Raji (cell line): ENCODE results near the gene KAT14.
A peak's percentile ranks its signal among the peaks of the same experiment; 100 is the strongest.

Source experiments
- POLR2A ChIP-seq: IDR thresholded peaks from 2 replicates; pipeline ENCODE4 v1.6.1; 2011; ENCODE audit warnings: low read depth, low read length, control low read depth; ENCODE audit not compliant: insufficient read depth

The KAT14 gene, protein sequence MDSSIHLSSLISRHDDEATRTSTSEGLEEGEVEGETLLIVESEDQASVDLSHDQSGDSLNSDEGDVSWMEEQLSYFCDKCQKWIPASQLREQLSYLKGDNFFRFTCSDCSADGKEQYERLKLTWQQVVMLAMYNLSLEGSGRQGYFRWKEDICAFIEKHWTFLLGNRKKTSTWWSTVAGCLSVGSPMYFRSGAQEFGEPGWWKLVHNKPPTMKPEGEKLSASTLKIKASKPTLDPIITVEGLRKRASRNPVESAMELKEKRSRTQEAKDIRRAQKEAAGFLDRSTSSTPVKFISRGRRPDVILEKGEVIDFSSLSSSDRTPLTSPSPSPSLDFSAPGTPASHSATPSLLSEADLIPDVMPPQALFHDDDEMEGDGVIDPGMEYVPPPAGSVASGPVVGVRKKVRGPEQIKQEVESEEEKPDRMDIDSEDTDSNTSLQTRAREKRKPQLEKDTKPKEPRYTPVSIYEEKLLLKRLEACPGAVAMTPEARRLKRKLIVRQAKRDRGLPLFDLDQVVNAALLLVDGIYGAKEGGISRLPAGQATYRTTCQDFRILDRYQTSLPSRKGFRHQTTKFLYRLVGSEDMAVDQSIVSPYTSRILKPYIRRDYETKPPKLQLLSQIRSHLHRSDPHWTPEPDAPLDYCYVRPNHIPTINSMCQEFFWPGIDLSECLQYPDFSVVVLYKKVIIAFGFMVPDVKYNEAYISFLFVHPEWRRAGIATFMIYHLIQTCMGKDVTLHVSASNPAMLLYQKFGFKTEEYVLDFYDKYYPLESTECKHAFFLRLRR

DNA sequence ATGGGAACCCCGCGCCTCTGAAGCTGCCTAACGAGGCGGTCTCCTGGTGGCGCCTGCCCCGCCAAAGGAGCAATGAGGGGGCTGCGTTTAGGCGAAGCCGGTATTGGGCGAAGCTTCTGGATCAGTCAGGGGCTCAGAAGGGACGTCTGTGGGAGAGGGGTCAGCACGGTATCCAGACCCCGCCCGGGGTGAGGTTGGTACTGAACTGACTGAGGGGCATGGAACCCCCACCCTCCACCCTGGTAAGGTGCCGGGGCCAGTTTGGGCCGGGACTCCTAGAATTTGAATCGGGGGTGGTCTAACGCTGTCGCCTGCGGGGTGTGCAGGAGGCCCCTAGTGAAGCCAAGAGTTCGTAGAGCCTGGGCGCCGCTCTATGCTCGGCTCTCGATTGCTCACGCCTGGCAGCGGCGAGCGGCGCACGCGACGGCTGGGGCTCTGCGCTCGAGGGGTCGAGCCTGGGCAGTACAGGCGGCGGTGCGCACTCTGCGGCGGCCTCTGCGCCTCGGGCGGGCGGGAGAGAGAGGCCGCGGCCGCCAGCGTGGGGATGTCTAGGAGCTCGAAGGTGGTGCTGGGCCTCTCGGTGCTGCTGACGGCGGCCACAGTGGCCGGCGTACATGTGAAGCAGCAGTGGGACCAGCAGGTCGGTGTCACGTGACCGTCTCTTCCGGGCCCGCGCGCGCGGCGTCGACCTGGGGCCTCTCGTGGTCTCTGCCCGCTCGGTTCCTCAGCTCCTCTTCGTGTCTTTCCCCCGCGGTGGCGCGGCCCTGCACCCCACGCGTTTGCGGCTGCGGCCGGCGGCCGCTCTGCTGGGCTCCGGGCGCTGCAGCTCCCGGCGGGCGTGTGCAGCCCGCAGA is at the start of gene KAT14, which contains the start of gene PET117:
Gene KAT14, plus strand, starts transcription at position 452 of the 854 bp plus-strand sequence. CDS start 4,798 bp downstream, outside the sequence.
Gene PET117, plus strand, starts transcription at position 452 of the 854 bp plus-strand sequence. Its CDS starts 93 bp downstream, at position 545.
- TF ChIP-seq POLR2A: peak; percentile 90

DNA sequence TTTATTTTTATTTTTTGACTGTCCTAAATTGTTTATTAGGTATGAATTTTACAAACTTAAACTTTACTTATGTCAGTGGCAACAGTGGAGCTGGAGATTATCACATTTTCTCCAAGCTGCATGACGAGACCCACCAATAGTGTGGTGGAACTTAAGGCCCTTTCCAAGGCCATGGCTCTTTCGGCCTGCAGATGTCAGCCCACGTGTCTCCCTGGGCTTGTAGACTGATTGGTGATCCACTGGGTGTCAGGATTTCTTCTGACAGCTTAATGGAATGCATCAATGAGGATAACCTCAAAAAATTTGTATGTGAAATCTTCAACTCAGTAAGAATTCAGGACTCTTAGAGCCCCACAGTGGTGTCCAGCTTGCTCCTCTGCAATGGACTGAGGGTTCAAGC is 47.6 kb upstream of the KAT14 start:
- no peak for TF ChIP-seq POLR2A

DNA sequence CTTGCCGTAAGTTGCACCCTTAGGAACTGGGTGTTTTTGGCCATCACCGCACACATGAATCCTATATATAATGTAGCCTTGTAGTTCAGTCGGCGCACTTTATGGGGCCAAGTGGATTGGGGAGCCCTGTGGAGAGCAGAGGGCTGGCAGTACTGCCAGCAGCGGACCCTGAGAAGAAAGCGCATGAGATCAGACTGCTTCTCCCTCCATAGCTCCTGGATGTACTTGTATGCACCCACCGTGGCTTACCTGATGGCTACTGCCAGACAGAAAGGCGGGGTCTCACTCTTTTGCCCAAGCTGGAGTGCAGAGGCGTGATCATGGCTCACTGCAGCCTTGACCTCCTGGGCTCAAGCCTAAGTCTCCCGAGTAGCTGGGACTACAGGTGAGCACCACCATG is 47.2 kb upstream of the KAT14 start:
- no peak for TF ChIP-seq POLR2A

DNA sequence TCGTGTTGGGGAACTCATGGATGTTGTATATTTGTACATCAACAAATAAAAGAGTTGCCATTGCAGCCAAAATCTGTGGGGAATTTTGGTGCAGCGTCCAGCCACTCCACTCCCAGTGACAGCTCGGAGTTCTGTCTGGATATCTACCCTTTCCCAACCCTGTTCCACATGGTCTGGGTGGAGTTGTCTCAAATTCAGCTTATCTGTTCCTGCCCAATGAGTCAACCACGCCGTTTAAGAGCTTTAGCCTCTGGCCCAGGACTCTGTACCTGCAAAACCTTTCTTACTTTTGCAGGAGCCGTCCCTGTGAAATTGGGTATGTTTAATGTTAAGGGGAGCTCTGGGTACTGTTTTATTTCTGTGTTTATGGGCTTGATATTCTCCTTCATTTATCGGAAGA is 46.0 kb upstream of the KAT14 start:
- no peak for TF ChIP-seq POLR2A

DNA sequence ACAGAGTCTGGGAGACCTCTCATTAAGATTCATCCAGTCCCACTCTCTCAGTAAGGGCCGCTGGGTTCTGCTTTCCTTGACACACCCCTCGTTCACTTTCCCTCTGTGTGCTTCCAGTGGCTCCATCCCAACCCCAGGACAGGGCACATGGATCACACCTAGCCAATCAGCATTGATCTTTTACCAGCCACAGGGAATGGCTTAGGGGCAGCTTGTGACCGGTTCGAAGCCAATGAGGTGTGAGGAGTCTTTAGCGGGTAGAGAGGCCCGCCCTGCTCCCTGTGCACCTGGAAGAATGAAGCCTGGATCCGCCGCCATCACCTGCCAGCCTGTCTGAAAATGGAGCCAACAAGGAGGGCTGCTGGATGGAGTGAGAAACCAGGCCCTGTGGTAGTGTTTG is 44.8 kb upstream of the KAT14 start:
- TF ChIP-seq POLR2A: no peak

DNA sequence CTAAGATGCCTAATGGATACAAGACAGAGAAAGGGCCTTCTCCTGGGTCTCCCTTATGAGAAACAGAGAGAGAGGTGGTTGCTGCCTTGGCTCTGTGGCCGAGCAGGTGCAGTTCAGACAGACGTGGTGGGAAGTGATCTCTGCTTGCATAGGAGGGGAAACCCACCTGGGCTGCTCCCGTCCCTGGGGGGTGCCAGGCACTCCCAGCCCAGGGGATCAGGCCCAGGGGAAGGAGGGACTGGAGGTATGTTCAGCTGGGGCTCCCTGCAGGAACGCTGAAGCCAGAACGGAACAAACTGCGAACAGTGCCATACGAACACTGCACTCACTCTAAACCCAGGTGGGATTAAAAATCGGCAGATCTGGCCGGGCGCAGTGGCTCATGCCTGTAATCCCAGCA is 44.3 kb upstream of the KAT14 start:
- no peak for TF ChIP-seq POLR2A

DNA sequence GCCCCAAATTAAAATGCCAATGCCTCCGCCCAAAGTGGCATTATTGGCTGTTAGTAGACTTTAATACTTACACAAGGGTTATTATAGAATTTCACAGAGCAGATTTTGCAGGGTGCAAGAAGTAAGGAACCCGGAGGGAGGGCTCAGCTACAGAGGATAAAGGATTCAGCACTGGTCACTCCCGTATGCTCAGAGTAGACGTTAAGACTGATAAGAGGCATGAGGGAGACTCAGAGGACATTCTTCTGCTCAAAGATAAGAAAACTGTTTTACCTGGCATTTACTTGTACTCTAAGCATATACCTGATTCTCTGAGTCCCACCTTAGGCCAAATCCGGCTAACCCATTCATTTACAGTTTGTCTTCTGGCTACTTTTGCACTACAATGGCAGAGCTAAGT is 43.5 kb upstream of the KAT14 start:
- no peak for TF ChIP-seq POLR2A

DNA sequence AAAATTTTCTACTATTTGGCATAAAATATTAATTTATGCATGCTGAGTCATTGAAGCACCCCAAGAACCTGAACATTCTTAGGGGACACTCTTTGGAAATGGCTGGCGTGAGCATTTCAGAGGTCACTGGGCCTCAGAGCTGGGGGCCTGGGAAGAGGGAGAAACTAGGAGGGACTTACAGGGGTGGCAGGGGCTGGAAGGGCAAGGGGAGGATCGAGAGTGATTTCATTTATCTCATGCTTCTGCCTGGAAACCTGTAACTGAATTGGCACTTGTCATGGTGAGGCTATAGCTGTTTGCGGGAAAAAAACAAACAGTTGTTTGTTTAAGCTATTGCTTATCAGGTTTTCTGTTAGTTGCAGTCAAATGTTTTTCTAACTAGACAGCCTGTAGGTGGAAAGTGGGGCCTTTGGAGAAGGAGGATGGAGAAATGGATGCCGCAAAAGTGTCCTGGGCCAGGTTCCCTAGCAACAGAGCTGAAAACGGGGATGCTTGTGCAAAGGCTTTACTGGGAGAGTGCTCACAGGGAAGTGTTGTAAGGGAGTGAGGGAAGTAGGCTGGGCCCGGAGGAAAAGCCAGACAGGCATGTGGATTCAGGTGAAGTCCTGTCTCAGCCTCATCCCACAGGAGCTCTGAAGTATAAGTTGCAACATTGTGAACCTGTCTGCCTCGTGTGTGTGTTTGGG is 36.4 kb upstream of the KAT14 start:
- TF ChIP-seq POLR2A: no peak

DNA sequence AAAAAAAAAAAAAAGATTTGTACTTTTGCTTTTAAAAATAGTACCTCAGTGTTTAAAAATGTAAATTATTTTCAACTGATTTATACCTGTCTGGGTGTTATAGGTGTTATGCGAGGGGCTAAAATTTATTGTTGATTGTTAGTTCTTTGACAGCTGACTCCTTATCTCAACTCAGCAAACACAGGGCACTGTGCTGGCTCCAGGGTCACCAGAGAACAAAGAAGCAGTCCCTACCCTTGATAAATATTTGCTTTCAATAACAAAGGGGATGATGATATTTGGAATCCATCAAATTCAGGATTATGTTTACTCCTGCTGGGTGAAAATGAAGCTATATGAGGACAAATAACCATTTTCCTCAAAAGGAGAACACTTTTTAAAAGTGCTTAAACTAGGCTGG is 34.2 kb upstream of the KAT14 start:
- TF ChIP-seq POLR2A: no peak

DNA sequence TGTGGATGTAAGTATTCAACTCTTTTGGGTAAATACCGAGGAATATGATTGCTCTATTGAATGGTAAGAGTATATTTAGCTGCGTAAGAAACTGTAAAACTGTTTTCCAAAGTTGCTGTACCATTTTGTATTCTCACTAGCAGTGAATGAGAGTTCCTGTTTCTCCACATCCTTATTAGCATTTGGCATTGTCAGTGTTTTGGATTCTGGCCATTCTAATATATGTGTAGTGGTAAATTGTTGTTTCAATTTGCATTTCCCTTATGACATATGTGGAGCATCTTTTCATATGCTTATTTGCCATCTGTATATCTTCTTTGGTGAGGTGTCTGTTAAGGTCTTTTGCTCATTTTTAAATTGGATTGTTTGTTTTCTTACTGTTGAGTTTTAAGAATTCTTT is 29.3 kb upstream of the KAT14 start:
- no peak for TF ChIP-seq POLR2A

DNA sequence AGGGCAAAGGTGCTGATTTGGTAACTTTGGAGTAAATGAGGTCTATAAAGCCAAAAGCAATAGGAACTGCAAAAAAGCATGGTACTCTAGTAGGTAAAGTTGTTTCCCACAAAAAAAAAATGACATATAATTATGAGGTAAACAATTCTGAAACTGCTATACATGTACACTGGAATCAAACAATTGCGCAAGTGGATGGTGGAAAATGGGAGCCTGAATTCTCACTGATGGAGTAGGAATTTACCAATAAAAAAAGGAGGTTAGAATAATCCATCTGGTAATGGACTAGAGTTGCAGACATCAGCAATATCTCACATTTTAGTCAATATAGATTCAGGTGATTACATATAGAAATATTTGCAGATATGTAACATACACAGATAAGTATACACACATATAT is 5.0 kb upstream of the KAT14 start:
- TF ChIP-seq POLR2A: no peak

DNA sequence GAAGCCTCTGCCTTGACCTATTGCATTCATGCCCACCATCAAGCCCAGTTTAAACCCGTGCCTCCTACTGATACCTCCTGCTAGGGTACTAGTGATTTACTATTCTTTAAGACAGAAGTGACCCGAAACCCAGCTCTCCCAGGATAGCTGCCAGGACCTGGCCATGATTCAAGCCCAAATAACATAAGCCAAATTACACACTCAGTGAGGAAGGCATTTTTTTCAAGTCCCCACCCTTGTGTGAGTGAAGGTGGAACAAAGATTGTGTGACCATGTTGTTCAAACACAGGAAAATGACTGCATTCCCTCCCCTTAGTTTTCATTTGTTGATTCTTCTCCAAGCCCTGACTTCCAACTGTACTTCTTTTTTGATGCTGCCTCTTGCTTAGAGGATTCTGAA is 3.7 kb upstream of the KAT14 start:
- TF ChIP-seq POLR2A: no peak

DNA sequence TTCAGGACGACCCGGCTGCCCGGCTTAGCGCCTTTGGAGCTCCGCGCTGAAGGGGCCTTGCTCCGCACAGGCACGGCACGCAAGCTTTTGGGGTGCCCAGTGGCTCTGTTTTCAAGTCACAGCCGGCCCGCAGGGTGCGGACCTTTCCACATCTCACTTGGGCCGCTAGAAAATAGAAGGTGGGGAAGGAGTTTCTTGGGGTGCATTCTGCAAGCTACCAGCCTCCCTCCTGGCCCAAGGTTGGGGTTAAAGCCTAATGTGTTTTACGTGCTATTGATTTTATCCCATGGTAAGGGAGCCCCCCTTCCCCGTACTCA is 561 bp downstream of the KAT14 start:
- no peak for TF ChIP-seq POLR2A

DNA sequence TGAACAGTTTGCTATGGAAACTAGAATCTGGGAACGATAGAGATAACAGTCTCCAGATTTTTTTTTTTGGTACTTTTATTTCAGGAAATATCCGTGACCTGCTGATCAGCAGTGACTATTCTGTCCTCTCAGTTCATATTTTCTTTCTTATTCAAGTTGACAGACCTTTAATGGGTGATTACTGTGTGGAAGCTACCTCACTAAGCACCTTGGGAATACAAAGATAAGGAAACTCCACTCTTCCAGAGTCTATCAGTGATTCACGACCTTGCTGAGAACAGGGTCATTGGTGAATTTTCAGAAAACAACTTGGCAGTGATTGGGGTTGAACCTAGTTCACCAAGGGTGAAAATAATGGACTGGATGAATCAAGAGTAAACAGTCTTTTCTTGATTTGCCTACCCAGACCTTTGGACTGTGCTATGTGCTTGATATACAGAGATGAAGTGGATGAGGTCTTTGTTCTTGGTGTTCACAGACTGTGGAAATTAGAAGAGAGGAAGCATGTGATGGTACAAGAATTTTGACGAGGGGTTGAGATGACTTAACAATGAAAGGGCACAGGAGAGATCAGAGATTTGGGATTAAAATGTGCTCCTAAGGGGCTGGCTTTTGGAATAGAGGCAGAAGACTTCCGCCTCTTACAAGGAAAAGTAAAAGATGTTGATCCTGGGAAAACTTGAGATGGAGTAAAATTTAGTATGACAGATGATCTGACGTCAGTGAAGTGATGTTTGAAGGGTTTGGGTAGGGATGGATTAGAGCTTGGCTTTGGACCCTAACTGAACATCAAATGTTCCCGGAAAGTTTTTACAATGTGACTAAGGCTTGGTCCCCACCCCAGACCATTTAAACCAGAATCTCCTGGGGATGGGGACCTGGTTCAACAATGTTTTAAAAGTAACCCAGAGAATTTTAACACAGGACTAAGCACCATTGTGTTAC is 1.2 kb downstream of the KAT14 start:
- no peak for TF ChIP-seq POLR2A
